Middle frontal gyrus (tissue), 1 donor: ENCODE measurements around the gene GMFB.

Source experiments
- DNase-seq: peaks from one replicate; pipeline ENCODE4 v3.0.0-alpha.2; 2015; ENCODE audit warnings: low spot score; ENCODE audit errors: extremely low spot score

The GMFB gene

DNA sequence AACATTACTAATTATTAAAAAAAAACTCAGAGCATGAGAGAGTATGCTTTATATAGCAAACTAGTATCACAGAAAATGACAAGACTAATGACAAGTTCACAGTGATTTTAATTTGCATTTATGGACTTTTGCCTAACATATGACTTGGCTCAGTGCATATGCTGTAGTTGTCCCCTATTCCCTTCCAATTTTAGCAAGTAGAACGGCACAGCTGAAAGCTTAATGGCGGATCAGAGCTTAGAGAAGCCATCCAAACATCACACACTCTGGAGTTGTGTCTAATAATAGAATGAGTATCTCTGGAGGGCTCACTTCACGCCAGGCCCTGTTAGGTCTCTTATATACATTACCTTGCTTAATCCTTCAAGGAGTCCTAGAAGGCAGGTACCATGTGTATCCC, 60.9 kb downstream of the GMFB start:
- no peak for DNase-seq

DNA sequence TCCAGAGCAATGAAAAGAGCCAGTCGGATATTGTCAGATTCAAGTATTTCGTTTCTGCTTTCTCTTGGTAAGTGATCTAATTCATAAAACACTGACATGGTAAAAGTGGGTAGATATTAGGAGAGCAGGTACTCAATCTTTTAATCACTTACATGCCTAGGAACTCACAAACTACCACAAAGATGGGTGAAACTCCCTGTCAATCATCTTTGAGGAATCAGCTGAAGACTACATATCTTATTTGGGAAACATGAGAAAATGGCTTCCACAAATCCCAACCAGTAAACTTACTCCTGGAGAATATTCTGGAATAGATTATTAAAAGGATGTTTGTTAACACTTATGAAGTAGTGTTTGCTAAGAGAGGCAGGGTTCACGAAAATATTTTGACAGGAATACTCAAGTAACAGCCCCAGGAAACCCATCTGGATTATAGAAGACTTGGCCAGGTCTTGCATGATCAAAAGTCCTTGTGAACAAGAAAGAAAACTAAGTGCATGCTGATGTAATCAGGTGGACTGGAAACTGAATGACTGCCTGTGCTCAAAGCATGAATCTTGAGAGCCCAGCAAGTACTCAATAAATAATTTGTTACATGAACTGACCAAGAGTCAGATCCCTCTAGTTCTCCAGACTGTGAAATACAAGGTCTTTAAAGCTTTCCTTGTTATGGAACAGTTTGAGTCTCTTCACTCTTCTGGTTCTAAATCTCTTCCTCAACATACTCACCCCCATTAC, 63.1 kb downstream of the GMFB start:
- DNase-seq, result no peak

DNA sequence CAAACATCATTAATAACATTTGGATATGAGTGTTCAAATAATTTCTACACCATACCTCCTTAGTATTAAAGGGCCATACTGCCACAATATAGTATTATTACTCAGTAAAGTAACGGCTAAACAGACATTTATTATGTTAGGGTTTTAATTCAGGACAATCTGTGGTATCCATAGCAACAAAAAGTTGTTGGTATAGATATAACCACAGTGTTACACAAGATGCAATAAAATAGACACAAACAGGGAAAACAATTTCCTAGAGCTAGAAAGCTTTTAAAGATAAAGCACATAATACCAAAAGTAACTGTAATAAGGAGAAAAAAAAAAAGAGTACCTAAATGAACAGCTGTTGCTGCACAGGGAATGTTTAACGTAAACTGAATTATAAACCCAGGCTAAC, 63.7 kb downstream of the GMFB start:
- no peak for DNase-seq
